ENCODE data around the gene HOXB13. TPM values are rescaled to one million over a fixed set of nuclear protein-coding genes. Genes with fewer than 3 reads are reported as not detected.
A peak's percentile ranks its signal among the peaks of the same experiment; 100 is the strongest.

The HOXB13 gene
- not detected for total RNA-seq

DNA sequence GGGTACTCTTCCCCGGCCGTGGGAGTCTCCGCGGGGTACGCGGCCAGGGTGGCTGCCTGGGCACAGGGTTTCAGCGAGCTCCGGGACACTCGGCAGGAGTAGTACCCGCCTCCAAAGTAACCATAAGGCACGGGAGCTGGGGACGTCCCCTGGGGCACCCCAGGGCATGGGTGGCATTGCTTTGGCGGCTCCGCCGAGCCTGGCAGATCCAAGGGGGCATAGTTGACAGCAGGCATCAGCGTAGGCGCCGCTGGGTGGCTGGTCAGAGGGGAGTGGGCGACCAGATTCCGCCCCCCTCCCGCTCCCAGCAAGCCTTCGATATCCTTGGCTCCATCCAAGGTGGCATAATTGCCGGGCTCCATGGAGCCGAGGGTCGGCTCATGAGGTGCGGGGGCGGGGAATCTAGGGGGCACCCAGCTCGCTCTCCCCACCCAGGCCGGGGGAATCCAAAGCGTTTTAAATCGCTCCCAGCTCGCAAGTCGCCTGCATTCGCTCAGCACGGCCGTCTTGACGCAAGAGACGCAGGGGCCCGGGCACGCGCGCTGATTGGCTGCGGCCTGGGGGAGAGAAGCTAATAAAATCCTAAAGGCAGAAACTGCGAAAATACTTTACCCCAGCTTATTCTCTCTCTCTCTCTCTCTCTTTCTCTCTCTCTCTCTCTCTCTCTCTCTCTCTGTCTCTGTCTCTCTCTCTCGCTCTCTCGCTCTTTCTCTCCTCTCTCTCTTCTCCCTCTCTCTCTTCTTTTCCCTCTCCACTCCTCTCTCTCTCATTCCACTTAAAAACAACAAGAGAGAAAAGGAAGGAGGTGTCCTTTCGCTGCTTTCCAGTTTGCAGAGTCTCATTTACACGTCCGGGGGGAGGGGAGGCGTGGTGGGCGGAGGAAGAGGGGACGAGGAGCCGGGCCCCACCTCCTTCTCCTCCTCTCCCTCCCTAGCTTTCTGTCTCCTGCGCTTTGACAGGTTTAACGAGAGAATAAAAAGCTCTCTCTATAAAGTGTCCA is at the start of gene HOXB13:
Gene HOXB13 (minus strand): TSS at position 519 of the 1,000 bp plus-strand sequence. CDS start 157 bp downstream, at position 362.
- no peak within 1 kb of the TSS for H3K27ac ChIP-seq
- WGBS, 2 donors (ENCODE audit: low coverage in 1 of 2), result 0 to 3% methylated on average over 5 to 25 of the region's 55 CpGs
- ATAC-seq, result no peak
- H3K9me3 ChIP-seq, result no peaks in the 10 kb centered on the region
- H3K27me3 ChIP-seq, result peaks cover 100% of the 10 kb centered on the region
- TF ChIP-seq POLR2AphosphoS5 (IDR thresholded peaks at IDR 0.05) (no peak), EP300 (IDR thresholded peaks at IDR 0.05) (no peak), POLR2A (IDR thresholded peaks at IDR 0.05) (no peak)
- TF ChIP-seq, protein P1, sequence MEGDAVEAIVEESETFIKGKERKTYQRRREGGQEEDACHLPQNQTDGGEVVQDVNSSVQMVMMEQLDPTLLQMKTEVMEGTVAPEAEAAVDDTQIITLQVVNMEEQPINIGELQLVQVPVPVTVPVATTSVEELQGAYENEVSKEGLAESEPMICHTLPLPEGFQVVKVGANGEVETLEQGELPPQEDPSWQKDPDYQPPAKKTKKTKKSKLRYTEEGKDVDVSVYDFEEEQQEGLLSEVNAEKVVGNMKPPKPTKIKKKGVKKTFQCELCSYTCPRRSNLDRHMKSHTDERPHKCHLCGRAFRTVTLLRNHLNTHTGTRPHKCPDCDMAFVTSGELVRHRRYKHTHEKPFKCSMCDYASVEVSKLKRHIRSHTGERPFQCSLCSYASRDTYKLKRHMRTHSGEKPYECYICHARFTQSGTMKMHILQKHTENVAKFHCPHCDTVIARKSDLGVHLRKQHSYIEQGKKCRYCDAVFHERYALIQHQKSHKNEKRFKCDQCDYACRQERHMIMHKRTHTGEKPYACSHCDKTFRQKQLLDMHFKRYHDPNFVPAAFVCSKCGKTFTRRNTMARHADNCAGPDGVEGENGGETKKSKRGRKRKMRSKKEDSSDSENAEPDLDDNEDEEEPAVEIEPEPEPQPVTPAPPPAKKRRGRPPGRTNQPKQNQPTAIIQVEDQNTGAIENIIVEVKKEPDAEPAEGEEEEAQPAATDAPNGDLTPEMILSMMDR (IDR thresholded peaks at IDR 0.05), result no peak
- H3K4me1 ChIP-seq, result peaks cover 0 to 47% (median 26%) of the 10 kb centered on the region in 3 donors
- peak within 1 kb of the TSS in 1 of 2 donors; percentile 30 for H3K4me3 ChIP-seq
- H3K36me3 ChIP-seq, result no peaks in the 10 kb centered on the region

DNA sequence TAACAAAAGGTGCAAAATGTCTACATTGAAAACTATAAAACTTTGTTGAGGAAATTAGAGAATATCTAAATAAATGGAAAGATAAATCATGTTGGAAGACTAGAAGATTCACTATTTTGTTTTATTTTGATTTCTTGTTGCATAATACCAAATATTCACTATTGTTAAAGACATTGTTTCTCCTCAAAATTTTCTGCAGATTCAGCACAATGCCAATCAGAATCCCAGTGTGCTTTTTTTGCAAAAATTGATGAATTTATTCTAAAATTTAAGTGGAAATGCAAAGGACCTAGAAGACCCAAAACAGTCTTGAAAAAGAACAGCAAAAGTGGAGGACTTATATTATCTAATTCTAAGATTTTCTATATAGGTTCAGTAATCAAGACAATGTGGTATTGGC is 48.1 kb upstream of the HOXB13 start:
- Histone ChIP-seq H3K27me3 (peaks cover 70% of the 10 kb centered on the region), H3K4me1 (no peaks in the 10 kb centered on the region), H3K27ac (no peak overlapping the region), H3K36me3 (no peaks in the 10 kb centered on the region), H3K4me3 (no peak overlapping the region), H3K9me3 (peaks cover 0 to 11% (median 0%) of the 10 kb centered on the region in 3 donors)
- TF ChIP-seq, protein P1 (IDR thresholded peaks at IDR 0.05), result no peak
- no peak for TF ChIP-seq EP300 (IDR thresholded peaks at IDR 0.05)
- TF ChIP-seq POLR2AphosphoS5 (IDR thresholded peaks at IDR 0.05), result no peak
- TF ChIP-seq POLR2A (IDR thresholded peaks at IDR 0.05), result no peak
- ATAC-seq, result no peak

DNA sequence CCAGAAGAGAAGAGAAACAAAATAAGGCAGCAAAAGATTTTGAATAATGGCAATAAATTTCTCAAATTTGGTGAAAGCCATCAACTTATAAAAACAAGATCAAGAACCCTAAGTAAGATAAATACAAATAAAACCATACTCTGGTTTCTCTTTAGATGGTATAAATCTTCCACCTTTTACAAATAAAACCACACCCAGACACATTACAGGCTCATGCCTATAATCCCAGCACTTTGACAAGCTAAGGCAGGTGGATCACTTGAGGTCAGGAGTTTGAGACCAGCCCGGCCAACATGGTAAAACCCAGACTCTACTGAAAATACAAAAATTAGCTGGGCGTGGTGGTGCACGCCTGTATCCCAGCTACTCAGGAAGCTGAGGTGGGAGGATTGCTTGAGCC is 44.7 kb upstream of the HOXB13 start:
- WGBS, 2 donors (ENCODE audit: low coverage in 1 of 2), result 82 to 83% methylated on average over 3 of the region's 3 CpGs
- TF ChIP-seq POLR2A (IDR thresholded peaks at IDR 0.05), result no peak
- TF ChIP-seq POLR2AphosphoS5 (IDR thresholded peaks at IDR 0.05), result no peak
- no peak overlapping the region for H3K27ac ChIP-seq
- no peak overlapping the region for H3K4me3 ChIP-seq
- H3K9me3 ChIP-seq, result peaks cover 0 to 11% (median 0%) of the 10 kb centered on the region in 3 donors
- H3K36me3 ChIP-seq, result no peaks in the 10 kb centered on the region
- no peaks in the 10 kb centered on the region for H3K4me1 ChIP-seq
- no peak for ATAC-seq
- H3K27me3 ChIP-seq, result peaks cover 65% of the 10 kb centered on the region

DNA sequence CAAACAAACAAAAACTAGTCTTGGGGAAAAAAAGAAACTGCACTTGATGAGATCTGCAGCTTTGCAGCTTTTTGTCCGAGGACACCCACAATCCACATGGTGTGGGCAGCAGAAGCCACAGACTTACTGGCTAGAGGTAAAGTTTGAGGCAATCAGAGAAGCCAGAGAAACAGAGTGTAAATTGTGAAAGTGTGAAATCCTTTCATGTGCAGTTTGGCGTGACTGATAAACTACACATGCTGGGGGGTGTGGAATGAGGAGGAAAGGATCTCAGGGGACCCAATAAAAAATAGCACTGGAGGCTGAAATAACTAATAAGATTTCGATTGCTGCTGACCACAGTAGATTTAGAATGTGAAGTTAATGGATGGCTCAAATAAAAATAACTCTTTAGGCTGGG is 42.4 kb upstream of the HOXB13 start:
- no peaks in the 10 kb centered on the region for H3K4me1 ChIP-seq
- WGBS, 2 donors (ENCODE audit: low coverage in 1 of 2), result 46 to 52% methylated on average over 2 to 3 of the region's 3 CpGs
- TF ChIP-seq POLR2A (IDR thresholded peaks at IDR 0.05), result no peak
- TF ChIP-seq, protein P1 (IDR thresholded peaks at IDR 0.05), result no peak
- TF ChIP-seq EP300 (IDR thresholded peaks at IDR 0.05), result no peak
- TF ChIP-seq POLR2AphosphoS5 (IDR thresholded peaks at IDR 0.05), result no peak

DNA sequence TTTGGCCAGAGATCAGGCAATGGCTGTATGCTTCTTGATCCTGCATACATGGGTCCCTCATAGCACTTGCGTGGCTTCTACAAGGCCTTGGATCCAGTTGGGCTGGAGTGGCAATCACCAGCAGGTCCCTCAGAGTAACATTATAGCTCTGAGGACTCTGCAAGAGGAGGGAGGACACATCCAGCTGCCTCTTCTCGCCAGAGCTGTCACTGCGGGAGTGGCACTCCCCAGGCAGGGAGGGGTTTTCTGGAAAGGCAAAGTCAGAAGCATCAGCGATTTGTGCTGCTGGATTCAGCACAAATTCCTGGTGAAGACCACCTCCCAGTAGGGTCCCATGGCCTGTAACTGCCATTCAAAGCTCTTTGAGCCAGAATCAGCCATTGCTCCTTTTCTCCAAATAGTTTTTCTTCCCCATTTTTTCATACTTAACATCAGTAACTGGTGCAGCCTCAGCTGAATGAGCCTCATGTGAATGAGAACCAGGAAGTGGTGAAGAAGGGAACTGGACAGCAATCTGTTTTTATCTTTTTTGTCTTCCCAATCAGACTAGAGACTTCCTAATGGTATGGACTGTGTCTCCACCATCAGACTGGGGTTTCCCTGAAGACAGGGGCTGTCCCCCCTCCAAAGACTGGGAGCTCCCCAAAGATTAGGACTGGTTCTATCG is 40.6 kb upstream of the HOXB13 start:
- Histone ChIP-seq H3K36me3 (no peaks in the 10 kb centered on the region), H3K9me3 (no peaks in the 10 kb centered on the region), H3K4me1 (no peaks in the 10 kb centered on the region), H3K27ac (no peak overlapping the region), H3K27me3 (peaks cover 66% of the 10 kb centered on the region), H3K4me3 (no peak overlapping the region)
- TF ChIP-seq POLR2AphosphoS5 (IDR thresholded peaks at IDR 0.05) (no peak), EP300 (IDR thresholded peaks at IDR 0.05) (no peak), POLR2A (IDR thresholded peaks at IDR 0.05) (no peak)
- TF ChIP-seq, protein P1 (IDR thresholded peaks at IDR 0.05), result no peak
- no peak for ATAC-seq
- WGBS, 2 donors (ENCODE audit: low coverage in 1 of 2), result 71 to 80% methylated on average over 2 to 4 of the region's 5 CpGs

More for the DNA sequence above, 42.4 kb upstream of the HOXB13 start:
- Histone ChIP-seq H3K27me3 (peaks cover 57% of the 10 kb centered on the region), H3K9me3 (peaks cover 0 to 7% (median 0%) of the 10 kb centered on the region in 3 donors), H3K4me3 (no peak overlapping the region), H3K36me3 (no peaks in the 10 kb centered on the region), H3K27ac (no peak overlapping the region)
- ATAC-seq, result no peak
